ENCODE data around the gene UVSSA. TPM values are rescaled to one million over a fixed set of nuclear protein-coding genes. Genes with fewer than 3 reads are reported as not detected.

The UVSSA gene
- polyA plus RNA-seq, 1 of the 3 experiments (the other 2 are of a cell fraction), result 14.9 TPM

DNA sequence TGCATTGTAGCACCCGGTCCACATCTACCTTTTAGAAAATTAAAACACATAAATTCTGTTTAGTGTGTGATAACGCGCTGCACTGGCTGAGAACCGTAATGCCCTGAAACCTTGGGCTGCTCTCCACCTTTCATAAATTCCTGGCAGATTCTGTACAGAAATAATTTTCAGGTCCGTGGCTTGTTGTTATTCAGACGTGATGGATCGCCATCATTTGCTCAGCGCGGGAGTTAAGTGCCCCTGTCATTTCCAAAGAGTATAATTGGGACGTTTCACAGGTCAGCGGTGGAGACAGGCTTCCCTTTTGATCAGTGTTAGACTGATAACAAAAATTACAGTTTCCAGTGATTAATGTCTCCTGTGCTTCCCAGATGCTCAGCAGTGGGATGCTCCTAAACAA is 16.5 kb downstream of the UVSSA start:
- no peak for DNase-seq
- Histone ChIP-seq H3K79me2 (ENCODE audit: insufficient read depth) (no peaks in the 10 kb centered on the region), H3K27me3 (ENCODE audit: insufficient read depth) (no peaks in the 10 kb centered on the region), H3K4me3 (ENCODE audit: low read depth in 2 of 2, low read length in 1 of 2) (no peak overlapping the region), H3K9ac (no peak overlapping the region), H3K4me1 (ENCODE audit: control insufficient read depth in 1 of 2, insufficient read depth in 2 of 2, low read depth in 1 of 2, low read length in 1 of 2) (peaks cover 0 to 9% of the 10 kb centered on the region in 2 experiments; a peak in 1 of 4 replicates), H2AFZ (ENCODE audit: low read depth) (no peak overlapping the region), H4K20me1 (ENCODE audit: insufficient read depth) (peaks cover 3% of the 10 kb centered on the region; the same call in 1 of the 2 replicates), H3F3A (replicated peaks; ENCODE audit: insufficient read depth) (no peaks in the 10 kb centered on the region), H3K27ac (ENCODE audit: low read depth in 2 of 2, low read length in 1 of 2) (no peak overlapping the region), H3K36me3 (replicated peaks in 1 of 2; ENCODE audit: control insufficient read depth in 1 of 2, insufficient read depth in 2 of 2, low read length in 1 of 2) (peaks cover 0 to 50% of the 10 kb centered on the region in 2 experiments), H3K9me3 (no peaks in the 10 kb centered on the region), H3K4me2 (no peak overlapping the region), H3K9me2 (no peaks in the 10 kb centered on the region)
- TF ChIP-seq RXRA (IDR thresholded peaks at IDR 0.05; ENCODE audit: borderline replicate concordance, low read depth) (no peak), MXI1 (IDR thresholded peaks at IDR 0.05; ENCODE audit: low read depth, low read length) (no peak), EP300 (IDR thresholded peaks at IDR 0.05; ENCODE audit: borderline replicate concordance in 1 of 2, low read depth in 1 of 2, low read length in 1 of 2) (no peak), FOXJ3 (CRISPR knock-in tag; IDR thresholded peaks at IDR 0.05) (no peak), RFX5 (IDR thresholded peaks at IDR 0.05; ENCODE audit: low read length) (no peak), CHD2 (IDR thresholded peaks at IDR 0.05; ENCODE audit: low read length, partially characterized antibody) (no peak), FOSL2 (IDR thresholded peaks at IDR 0.05; ENCODE audit: borderline replicate concordance, low read depth) (no peak), JUND (IDR thresholded peaks at IDR 0.05) (no peak), YY1 (IDR thresholded peaks at IDR 0.05; ENCODE audit: low read depth) (no peak), GABPA (IDR thresholded peaks at IDR 0.05; ENCODE audit: low read depth) (no peak), MEF2A (IDR thresholded peaks at IDR 0.05; ENCODE audit: borderline replicate concordance, low read depth) (no peak)
- TF ChIP-seq, protein P1, sequence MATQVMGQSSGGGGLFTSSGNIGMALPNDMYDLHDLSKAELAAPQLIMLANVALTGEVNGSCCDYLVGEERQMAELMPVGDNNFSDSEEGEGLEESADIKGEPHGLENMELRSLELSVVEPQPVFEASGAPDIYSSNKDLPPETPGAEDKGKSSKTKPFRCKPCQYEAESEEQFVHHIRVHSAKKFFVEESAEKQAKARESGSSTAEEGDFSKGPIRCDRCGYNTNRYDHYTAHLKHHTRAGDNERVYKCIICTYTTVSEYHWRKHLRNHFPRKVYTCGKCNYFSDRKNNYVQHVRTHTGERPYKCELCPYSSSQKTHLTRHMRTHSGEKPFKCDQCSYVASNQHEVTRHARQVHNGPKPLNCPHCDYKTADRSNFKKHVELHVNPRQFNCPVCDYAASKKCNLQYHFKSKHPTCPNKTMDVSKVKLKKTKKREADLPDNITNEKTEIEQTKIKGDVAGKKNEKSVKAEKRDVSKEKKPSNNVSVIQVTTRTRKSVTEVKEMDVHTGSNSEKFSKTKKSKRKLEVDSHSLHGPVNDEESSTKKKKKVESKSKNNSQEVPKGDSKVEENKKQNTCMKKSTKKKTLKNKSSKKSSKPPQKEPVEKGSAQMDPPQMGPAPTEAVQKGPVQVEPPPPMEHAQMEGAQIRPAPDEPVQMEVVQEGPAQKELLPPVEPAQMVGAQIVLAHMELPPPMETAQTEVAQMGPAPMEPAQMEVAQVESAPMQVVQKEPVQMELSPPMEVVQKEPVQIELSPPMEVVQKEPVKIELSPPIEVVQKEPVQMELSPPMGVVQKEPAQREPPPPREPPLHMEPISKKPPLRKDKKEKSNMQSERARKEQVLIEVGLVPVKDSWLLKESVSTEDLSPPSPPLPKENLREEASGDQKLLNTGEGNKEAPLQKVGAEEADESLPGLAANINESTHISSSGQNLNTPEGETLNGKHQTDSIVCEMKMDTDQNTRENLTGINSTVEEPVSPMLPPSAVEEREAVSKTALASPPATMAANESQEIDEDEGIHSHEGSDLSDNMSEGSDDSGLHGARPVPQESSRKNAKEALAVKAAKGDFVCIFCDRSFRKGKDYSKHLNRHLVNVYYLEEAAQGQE (IDR thresholded peaks at IDR 0.05; ENCODE audit: low read depth, low read length), result no peak
- TF ChIP-seq, protein P2, sequence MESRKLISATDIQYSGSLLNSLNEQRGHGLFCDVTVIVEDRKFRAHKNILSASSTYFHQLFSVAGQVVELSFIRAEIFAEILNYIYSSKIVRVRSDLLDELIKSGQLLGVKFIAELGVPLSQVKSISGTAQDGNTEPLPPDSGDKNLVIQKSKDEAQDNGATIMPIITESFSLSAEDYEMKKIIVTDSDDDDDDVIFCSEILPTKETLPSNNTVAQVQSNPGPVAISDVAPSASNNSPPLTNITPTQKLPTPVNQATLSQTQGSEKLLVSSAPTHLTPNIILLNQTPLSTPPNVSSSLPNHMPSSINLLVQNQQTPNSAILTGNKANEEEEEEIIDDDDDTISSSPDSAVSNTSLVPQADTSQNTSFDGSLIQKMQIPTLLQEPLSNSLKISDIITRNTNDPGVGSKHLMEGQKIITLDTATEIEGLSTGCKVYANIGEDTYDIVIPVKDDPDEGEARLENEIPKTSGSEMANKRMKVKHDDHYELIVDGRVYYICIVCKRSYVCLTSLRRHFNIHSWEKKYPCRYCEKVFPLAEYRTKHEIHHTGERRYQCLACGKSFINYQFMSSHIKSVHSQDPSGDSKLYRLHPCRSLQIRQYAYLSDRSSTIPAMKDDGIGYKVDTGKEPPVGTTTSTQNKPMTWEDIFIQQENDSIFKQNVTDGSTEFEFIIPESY (IDR thresholded peaks at IDR 0.05; ENCODE audit: borderline replicate concordance, low read depth), result no peak
- TF ChIP-seq, protein P3, sequence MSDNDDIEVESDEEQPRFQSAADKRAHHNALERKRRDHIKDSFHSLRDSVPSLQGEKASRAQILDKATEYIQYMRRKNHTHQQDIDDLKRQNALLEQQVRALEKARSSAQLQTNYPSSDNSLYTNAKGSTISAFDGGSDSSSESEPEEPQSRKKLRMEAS (IDR thresholded peaks at IDR 0.05; ENCODE audit: low read depth), result no peak
- TF ChIP-seq, protein P4, sequence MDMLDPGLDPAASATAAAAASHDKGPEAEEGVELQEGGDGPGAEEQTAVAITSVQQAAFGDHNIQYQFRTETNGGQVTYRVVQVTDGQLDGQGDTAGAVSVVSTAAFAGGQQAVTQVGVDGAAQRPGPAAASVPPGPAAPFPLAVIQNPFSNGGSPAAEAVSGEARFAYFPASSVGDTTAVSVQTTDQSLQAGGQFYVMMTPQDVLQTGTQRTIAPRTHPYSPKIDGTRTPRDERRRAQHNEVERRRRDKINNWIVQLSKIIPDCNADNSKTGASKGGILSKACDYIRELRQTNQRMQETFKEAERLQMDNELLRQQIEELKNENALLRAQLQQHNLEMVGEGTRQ (IDR thresholded peaks at IDR 0.05; ENCODE audit: borderline replicate concordance, low read depth, low read length), result no peak
- ChIA-PET POLR2A (no interaction called here), CTCF (no interaction called here)
- 87% methylated on average over 11 of the region's 11 CpGs for WGBS (ENCODE audit: low lambda C conversion rate)

Data from SK-N-SH (cell line).